Esophagus (tissue), 2 donors: Measurements from ENCODE around the gene KLHDC7B. TPM values are rescaled to one million over a fixed set of nuclear protein-coding genes. Genes with fewer than 3 reads are reported as not detected.

Experiments
- H3K27ac ChIP-seq, 2 donors: one replicate each; pipeline ENCODE4 v1.5.1; 2013; ENCODE audit warnings: low read depth in 2 of 2, mild to moderate bottlenecking in 2 of 2, inconsistent platforms in 1 of 2, low read length in 1 of 2, moderate library complexity in 1 of 2
- H3K27me3 ChIP-seq, 2 donors: one replicate each; pipeline ENCODE4 v1.6.1; 2013; ENCODE audit warnings: low read length in 2 of 2, control low read depth in 1 of 2, mild to moderate bottlenecking in 1 of 2; ENCODE audit not compliant: insufficient read depth in 2 of 2, control insufficient read depth in 1 of 2
- H3K36me3 ChIP-seq, 2 donors: one replicate each; pipeline ENCODE4 v1.6.1; 2013; ENCODE audit warnings: low read length in 1 of 2; ENCODE audit not compliant: control insufficient read depth in 2 of 2, insufficient read depth in 2 of 2
- H3K4me1 ChIP-seq, 2 donors: one replicate each; pipeline ENCODE4 v1.6.1; 2013; ENCODE audit warnings: low read length in 1 of 2; ENCODE audit not compliant: control insufficient read depth in 2 of 2, insufficient read depth in 2 of 2
- H3K4me3 ChIP-seq, 2 donors: one replicate each; pipeline ENCODE4 v1.5.1; 2013; ENCODE audit warnings: low read length in 2 of 2, mild to moderate bottlenecking in 2 of 2, low read depth in 1 of 2, moderate library complexity in 1 of 2
- H3K9me3 ChIP-seq, 2 donors: one replicate each; pipeline ENCODE4 v1.6.1; 2013; ENCODE audit warnings: mild to moderate bottlenecking in 2 of 2, low read depth in 1 of 2, low read length in 1 of 2, moderate library complexity in 1 of 2; ENCODE audit not compliant: control insufficient read depth in 2 of 2, insufficient read depth in 1 of 2
- WGBS, 2 donors: extraction: QIAGEN DNeasy Blood & Tissue Kit; methylation state at CpG; one replicate each; pipeline ENCODE4 v1.1.7; 2013; 5-methylcytosine and 5-hydroxymethylcytosine counted together
- polyA plus RNA-seq, 2 donors: library from polyadenylated mRNA; stranded (reverse); fragments of 200-250 nt; gene quantifications; one replicate each; pipeline ENCODE4 v1.2.3, GENCODE V29; 2013
- donor health status: healthy with polysubstance abuse.
- donor health status: Bipolar disorder and iron deficiency.

KLHDC7B gene
- polyA plus RNA-seq, 2 donors = 0.12 to 0.14 TPM

GRCh38 chr22:50546326-50547262 lies 895 bp downstream of the KLHDC7B start:
- 52 to 69% methylated on average over 55 to 78 of the region's 78 CpGs for whole genome bisulfite sequencing, 2 donors
- Histone ChIP-seq H3K4me3 (no peak overlapping the region), H3K9me3 (no peaks in the 10 kb centered on the region), H3K27me3 (no peaks in the 10 kb centered on the region), H3K4me1 (peaks cover 4 to 19% of the 10 kb centered on the region in 2 donors), H3K36me3 (no peaks in the 10 kb centered on the region), H3K27ac (no peak overlapping the region)

- H3K27me3 ChIP-seq = no peaks in the 10 kb centered on the region
- H3K9me3 ChIP-seq = no peaks in the 10 kb centered on the region
- H3K4me3 ChIP-seq = no peak overlapping the region
- H3K4me1 ChIP-seq = peaks cover 4 to 19% of the 10 kb centered on the region in 2 donors
- 20 to 21% methylated on average over 28 to 35 of the region's 35 CpGs for WGBS, 2 donors
- no peak overlapping the region for H3K27ac ChIP-seq
- no peaks in the 10 kb centered on the region for H3K36me3 ChIP-seq
Observed at GRCh38 chr22:50547263-50547985, 1.7 kb downstream of the KLHDC7B start.

- Histone ChIP-seq H3K27me3 (no peaks in the 10 kb centered on the region), H3K36me3 (no peaks in the 10 kb centered on the region), H3K27ac (no peak overlapping the region), H3K9me3 (no peaks in the 10 kb centered on the region), H3K4me1 (peaks cover 4 to 16% of the 10 kb centered on the region in 2 donors), H3K4me3 (peak overlapping the region in 1 of 2 donors; percentile 26)
- 23 to 36% methylated on average over 47 to 56 of the region's 56 CpGs for WGBS, 2 donors
Observed at GRCh38 chr22:50548040-50548920, 2.6 kb downstream of the KLHDC7B start.

- no peaks in the 10 kb centered on the region for H3K36me3 ChIP-seq
- no peaks in the 10 kb centered on the region for H3K9me3 ChIP-seq
- peak overlapping the region in 1 of 2 donors; percentile 26 for H3K4me3 ChIP-seq
- peaks cover 1 to 16% of the 10 kb centered on the region in 2 donors for H3K4me1 ChIP-seq
- no peaks in the 10 kb centered on the region for H3K27me3 ChIP-seq
- 66 to 71% methylated on average over 49 to 68 of the region's 68 CpGs for WGBS, 2 donors
- no peak overlapping the region for H3K27ac ChIP-seq
Observed at GRCh38 chr22:50548921-50549790, 3.5 kb downstream of the KLHDC7B start.

- no peaks in the 10 kb centered on the region for H3K9me3 ChIP-seq
- H3K4me3 ChIP-seq = no peak overlapping the region
- H3K27ac ChIP-seq = no peak overlapping the region
- no peaks in the 10 kb centered on the region for H3K27me3 ChIP-seq
- H3K4me1 ChIP-seq = peaks cover 0 to 16% of the 10 kb centered on the region in 2 donors
- 90% methylated on average over 8 of the region's 8 CpGs for WGBS, 2 donors
- H3K36me3 ChIP-seq = no peaks in the 10 kb centered on the region
Observed at GRCh38 chr22:50550395-50550794, 4.7 kb downstream of the KLHDC7B start.

GRCh38 chr22:50551160-50551752 lies 5.6 kb downstream of the KLHDC7B start:
- no peaks in the 10 kb centered on the region for H3K27me3 ChIP-seq
- peaks cover 0 to 11% of the 10 kb centered on the region in 2 donors for H3K4me1 ChIP-seq
- no peaks in the 10 kb centered on the region for H3K36me3 ChIP-seq
- no peaks in the 10 kb centered on the region for H3K9me3 ChIP-seq
- 92 to 96% methylated on average over 11 of the region's 11 CpGs for WGBS, 2 donors
- H3K27ac ChIP-seq = no peak overlapping the region
- H3K4me3 ChIP-seq = no peak overlapping the region

- no peaks in the 10 kb centered on the region for H3K36me3 ChIP-seq
- WGBS, 2 donors = 79 to 83% methylated on average over 8 of the region's 8 CpGs
- peaks cover 0 to 4% of the 10 kb centered on the region in 2 donors for H3K4me1 ChIP-seq
- H3K4me3 ChIP-seq = no peak overlapping the region
- H3K27me3 ChIP-seq = no peaks in the 10 kb centered on the region
- no peaks in the 10 kb centered on the region for H3K9me3 ChIP-seq
- no peak overlapping the region for H3K27ac ChIP-seq
Observed at GRCh38 chr22:50553310-50553709, 7.6 kb downstream of the KLHDC7B start.

GRCh38 chr22:50556703-50557102 lies 11.0 kb downstream of the KLHDC7B start:
- Histone ChIP-seq H3K27ac (no peak overlapping the region), H3K36me3 (no peaks in the 10 kb centered on the region), H3K4me3 (no peak overlapping the region), H3K9me3 (no peaks in the 10 kb centered on the region), H3K4me1 (no peaks in the 10 kb centered on the region), H3K27me3 (no peaks in the 10 kb centered on the region)
- WGBS, 2 donors = 84 to 89% methylated on average over 5 of the region's 5 CpGs
